Hepatocyte (in vitro differentiated cells): ENCODE results near the gene HOXC9. TPM values are rescaled to one million over a fixed set of nuclear protein-coding genes. Genes with fewer than 3 reads are reported as not detected.

Experiments
- DNase-seq: peaks from one replicate; pipeline ENCODE4 v3.0.0-alpha.2; 2016; ENCODE audit warnings: low spot score
- H2AFZ ChIP-seq: fragments of 200-600 bp; sonication (generic); 2 replicates; pipeline ENCODE4 v1.6.0; 2016; ENCODE audit warnings: antibody characterized with exemption, mild to moderate bottlenecking
- H3K27ac ChIP-seq: fragments of 200-600 bp; sonication (generic); 2 replicates; pipeline ENCODE4 v1.5.1; 2016; ENCODE audit warnings: mild to moderate bottlenecking
- H3K27me3 ChIP-seq: fragments of 200-600 bp; sonication (generic); 2 replicates; pipeline ENCODE4 v1.6.1; 2016
- H3K36me3 ChIP-seq: fragments of 200-600 bp; sonication (generic); replicated peaks from 2 replicates; pipeline ENCODE4 v1.5.1; 2016; ENCODE audit warnings: low read depth; ENCODE audit not compliant: insufficient read depth
- H3K4me1 ChIP-seq: fragments of 200-600 bp; sonication (generic); 2 replicates; pipeline ENCODE4 v1.5.1; 2016; ENCODE audit warnings: mild to moderate bottlenecking, moderate library complexity; ENCODE audit not compliant: insufficient read depth
- H3K4me2 ChIP-seq: fragments of 200-600 bp; sonication (generic); 2 replicates; pipeline ENCODE4 v1.6.0; 2016
- H3K4me3 ChIP-seq: fragments of 200-600 bp; sonication (generic); 2 replicates; pipeline ENCODE4 v1.5.1; 2016; ENCODE audit warnings: mild to moderate bottlenecking
- H3K79me2 ChIP-seq: fragments of 200-600 bp; sonication (generic); 2 replicates; pipeline ENCODE4 v1.6.0; 2017; ENCODE audit warnings: mild to moderate bottlenecking
- H3K9me2 ChIP-seq: fragments of 200-600 bp; sonication (generic); replicated peaks from 2 replicates; pipeline ENCODE4 v1.6.0; 2017; ENCODE audit warnings: mild to moderate bottlenecking; ENCODE audit not compliant: insufficient read depth
- H3K9me3 ChIP-seq: fragments of 200-600 bp; sonication (generic); 2 replicates; pipeline ENCODE4 v1.5.1; 2016; ENCODE audit warnings: low read depth, mild to moderate bottlenecking
- H4K20me1 ChIP-seq: fragments of 200-600 bp; sonication (generic); 2 replicates; pipeline ENCODE4 v1.6.0; 2016; ENCODE audit warnings: mild to moderate bottlenecking; ENCODE audit not compliant: insufficient read depth, poor library complexity, severe bottlenecking
- EZH2 ChIP-seq: fragments of 200-600 bp; sonication (generic); IDR thresholded peaks from 2 replicates; pipeline ENCODE4 v1.6.1; 2016; ENCODE audit warnings: antibody characterized with exemption, mild to moderate bottlenecking, borderline replicate concordance
- EZH2phosphoT487 ChIP-seq: fragments of 200-600 bp; sonication (generic); IDR thresholded peaks from one replicate; pipeline ENCODE4 v1.6.1; 2018; ENCODE audit warnings: antibody characterized with exemption, mild to moderate bottlenecking, low read depth, moderate library complexity; ENCODE audit not compliant: unreplicated experiment, severe bottlenecking
- WGBS: methylation state at CpG from one replicate; pipeline ENCODE4 v1.1.6; 2016; ENCODE audit warnings: low lambda C conversion rate; ENCODE audit errors: missing lambda C conversion rate; 5-methylcytosine and 5-hydroxymethylcytosine counted together
- polyA plus RNA-seq: library from polyadenylated mRNA; unstranded; fragments of >200 nt; fragmentation: Nextera tagmentation; extraction: Ambion mirVana; gene quantifications from 2 replicates; pipeline ENCODE4 v1.2.1, GENCODE V29; 2016
- total RNA-seq: library from RNA; depleted of rRNA; stranded (reverse); fragments of >200 nt; gene quantifications from 2 replicates; pipeline ENCODE4 v1.2.3, GENCODE V29; 2014
- TF ChIP-seq, protein P1 (sequence below): fragments of 200-600 bp; sonication (generic); IDR thresholded peaks from 2 replicates; pipeline ENCODE4 v1.5.1; 2016; ENCODE audit warnings: antibody characterized with exemption, mild to moderate bottlenecking; ENCODE audit not compliant: poor library complexity

HOXC9 gene
- total and polyA plus RNA-seq, 2 experiments from 2014 or later = 0.10 to 4.1 TPM

DNA sequence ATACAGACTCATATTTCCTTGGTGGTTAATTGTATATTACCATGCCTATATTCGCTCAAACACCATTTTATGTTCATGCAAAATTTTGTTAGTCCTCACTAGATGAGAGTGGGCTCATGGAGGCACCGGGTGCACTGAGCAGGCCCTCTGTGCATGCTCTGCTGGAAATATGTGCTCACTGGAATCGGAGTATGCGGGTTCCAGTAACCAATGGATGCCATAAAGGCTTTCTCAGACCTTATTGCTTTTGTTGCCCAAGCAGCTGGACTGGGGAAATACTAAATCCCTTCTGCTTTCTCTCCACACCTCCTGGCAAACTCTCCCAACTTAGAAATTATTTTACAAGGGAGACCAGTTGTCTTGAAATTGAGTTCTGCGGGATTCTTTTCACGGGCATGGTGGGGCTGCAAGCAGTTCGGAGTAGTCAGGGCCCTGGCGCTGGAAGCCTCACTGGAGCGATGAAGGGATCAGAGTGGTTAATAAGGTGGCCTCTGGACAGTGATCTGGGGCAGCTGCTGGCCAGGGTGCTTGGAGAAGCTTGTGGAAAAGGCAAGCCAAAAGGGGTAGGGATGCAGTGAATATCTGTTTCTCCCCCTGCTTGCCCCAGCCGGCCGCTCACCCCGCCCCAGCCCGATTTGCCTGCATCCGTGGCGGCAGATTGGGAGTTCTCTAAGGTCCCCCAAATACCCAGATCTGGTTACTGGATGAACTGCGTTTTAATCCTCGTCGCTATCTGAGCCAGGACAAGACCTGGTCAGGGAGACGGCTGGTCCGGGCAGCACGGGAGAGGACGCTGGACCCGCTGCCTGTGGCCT is 20.8 kb downstream of the HOXC9 start:
- Histone ChIP-seq H3K4me2 (peak overlapping the region; percentile 90), H3K4me3 (no peak overlapping the region), H3K27me3 (peaks cover 82% of the 10 kb centered on the region), H3K4me1 (peaks cover 16% of the 10 kb centered on the region), H3K79me2 (peaks cover 59% of the 10 kb centered on the region), H3K36me3 (no peaks in the 10 kb centered on the region), H4K20me1 (no peaks in the 10 kb centered on the region), H3K9me3 (no peaks in the 10 kb centered on the region), H3K9me2 (no peaks in the 10 kb centered on the region), H2AFZ (no peak overlapping the region), H3K27ac (peak overlapping the region; percentile 97)
- TF ChIP-seq EZH2phosphoT487 = peak; percentile 18
- TF ChIP-seq EZH2 = no peak
- 35% methylated on average over 23 of the region's 23 CpGs for WGBS
- no peak for DNase-seq

GRCh38 chr12:54021432-54022013 is 21.6 kb downstream of the HOXC9 start:
- no peak overlapping the region for H3K4me3 ChIP-seq

GRCh38 chr12:54022960-54023884 is 23.3 kb downstream of the HOXC9 start:
- Histone ChIP-seq H3K79me2 (peaks cover 67% of the 10 kb centered on the region), H3K27me3 (peaks cover 95% of the 10 kb centered on the region), H3K27ac (no peak overlapping the region), H3K4me2 (peak overlapping the region; percentile 70), H3K36me3 (no peaks in the 10 kb centered on the region), H3K9me2 (no peaks in the 10 kb centered on the region), H3K9me3 (no peaks in the 10 kb centered on the region), H3K4me1 (peaks cover 27% of the 10 kb centered on the region), H2AFZ (no peak overlapping the region), H3K4me3 (no peak overlapping the region), H4K20me1 (no peaks in the 10 kb centered on the region)
- DNase-seq = no peak
- TF ChIP-seq, protein P1, sequence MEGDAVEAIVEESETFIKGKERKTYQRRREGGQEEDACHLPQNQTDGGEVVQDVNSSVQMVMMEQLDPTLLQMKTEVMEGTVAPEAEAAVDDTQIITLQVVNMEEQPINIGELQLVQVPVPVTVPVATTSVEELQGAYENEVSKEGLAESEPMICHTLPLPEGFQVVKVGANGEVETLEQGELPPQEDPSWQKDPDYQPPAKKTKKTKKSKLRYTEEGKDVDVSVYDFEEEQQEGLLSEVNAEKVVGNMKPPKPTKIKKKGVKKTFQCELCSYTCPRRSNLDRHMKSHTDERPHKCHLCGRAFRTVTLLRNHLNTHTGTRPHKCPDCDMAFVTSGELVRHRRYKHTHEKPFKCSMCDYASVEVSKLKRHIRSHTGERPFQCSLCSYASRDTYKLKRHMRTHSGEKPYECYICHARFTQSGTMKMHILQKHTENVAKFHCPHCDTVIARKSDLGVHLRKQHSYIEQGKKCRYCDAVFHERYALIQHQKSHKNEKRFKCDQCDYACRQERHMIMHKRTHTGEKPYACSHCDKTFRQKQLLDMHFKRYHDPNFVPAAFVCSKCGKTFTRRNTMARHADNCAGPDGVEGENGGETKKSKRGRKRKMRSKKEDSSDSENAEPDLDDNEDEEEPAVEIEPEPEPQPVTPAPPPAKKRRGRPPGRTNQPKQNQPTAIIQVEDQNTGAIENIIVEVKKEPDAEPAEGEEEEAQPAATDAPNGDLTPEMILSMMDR = no peak
- peak; percentile 36 for TF ChIP-seq EZH2
- 25% methylated on average over 8 of the region's 8 CpGs for WGBS

More at GRCh38 chr12:54021432-54022013, 21.6 kb downstream of the HOXC9 start:
- H3K4me2 ChIP-seq = peak overlapping the region; percentile 90
- H3K4me1 ChIP-seq = peaks cover 23% of the 10 kb centered on the region
- peak overlapping the region; percentile 34 for H3K27ac ChIP-seq
- no peaks in the 10 kb centered on the region for H3K9me3 ChIP-seq
- H4K20me1 ChIP-seq = no peaks in the 10 kb centered on the region
- DNase-seq = no peak
- H2AFZ ChIP-seq = no peak overlapping the region
- TF ChIP-seq EZH2phosphoT487 (no peak), EZH2 (no peak)
- TF ChIP-seq, protein P1 = peak; percentile 21
- no peaks in the 10 kb centered on the region for H3K36me3 ChIP-seq
- H3K27me3 ChIP-seq = peaks cover 86% of the 10 kb centered on the region
- WGBS = 13% methylated on average over 16 of the region's 16 CpGs
- peaks cover 63% of the 10 kb centered on the region for H3K79me2 ChIP-seq
- H3K9me2 ChIP-seq = no peaks in the 10 kb centered on the region
